ENCODE results near the gene RBFOX2. TPM values are rescaled to one million over a fixed set of nuclear protein-coding genes. Genes with fewer than 3 reads are reported as not detected.

Gene RBFOX2
- total RNA-seq, 1 experiment from 2014 or later, result 91.1 TPM

- no TSS peak for BruUV-seq (replicated peaks)
- ChIA-PET POLR2A (no interaction called here), CTCF (interaction anchor here (0.5 kb wide), 1 partner anchor 329 kb away, joined by 3 read pairs; no protein-coding TSS in a partner anchor)
- DNase-seq, result no peak
- Mint-ChIP-seq H3K4me3 (ENCODE audit: unreplicated experiment) (no peak overlapping the region), H3K27ac (ENCODE audit: unreplicated experiment) (no peak overlapping the region), H3K4me1 (ENCODE audit: low read depth, unreplicated experiment) (no peaks in the 10 kb centered on the region), H3K9me3 (ENCODE audit: unreplicated experiment) (no peaks in the 10 kb centered on the region), H3K27me3 (ENCODE audit: insufficient read depth, unreplicated experiment) (no peaks in the 10 kb centered on the region), H3K36me3 (ENCODE audit: insufficient read depth, unreplicated experiment) (peaks cover 62% of the 10 kb centered on the region)
- TF ChIP-seq CTCF (IDR thresholded peaks at IDR 0.05; ENCODE audit: insufficient read depth in 1 of 2, low read depth in 1 of 2, low read length in 1 of 2, severe bottlenecking in 1 of 2, unreplicated experiment in 1 of 2), result no peak
- intact Hi-C loops (cut with micrococcal nuclease; ENCODE audit: unreplicated experiment), result loop anchor here (10.0 kb wide), 1 partner anchor 389 kb away; no protein-coding TSS in a partner anchor
- Histone ChIP-seq H3K27me3 (replicated peaks; ENCODE audit: control insufficient read depth, insufficient read depth, low read length) (no peaks in the 10 kb centered on the region), H3K9me3 (no peaks in the 10 kb centered on the region), H3K4me3 (ENCODE audit: low read depth, low read length) (no peak overlapping the region), H3K36me3 (ENCODE audit: control insufficient read depth, insufficient read depth, low read length) (peaks cover 2% of the 10 kb centered on the region; the same call in 1 of the 2 replicates), H3K4me1 (no peaks in the 10 kb centered on the region)
Observed at GRCh38 chr22:35736166-35736565, 292.5 kb downstream of the RBFOX2 start.

DNA sequence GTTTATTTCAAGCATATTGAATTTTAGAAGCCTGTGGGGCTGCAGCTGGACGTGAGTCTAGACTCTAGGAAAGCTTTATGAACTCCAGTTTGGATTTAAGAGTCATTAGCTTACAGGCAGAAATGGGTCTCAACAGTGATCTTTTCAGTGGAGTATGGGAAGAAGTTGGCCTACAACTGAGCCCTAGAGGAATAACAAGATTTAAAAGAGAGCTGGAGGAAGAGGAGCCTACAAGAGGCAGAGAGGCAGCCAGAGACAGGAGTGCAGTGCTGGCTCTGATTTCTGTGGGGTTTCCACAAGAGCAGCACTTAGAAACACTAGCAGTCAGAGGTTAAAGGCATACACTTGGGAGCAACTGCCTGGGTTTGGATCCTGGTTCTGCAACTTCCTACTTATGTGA lies 293.1 kb downstream of the RBFOX2 start:
- Mint-ChIP-seq H3K36me3 (ENCODE audit: insufficient read depth, unreplicated experiment) (peaks cover 63% of the 10 kb centered on the region), H3K27ac (ENCODE audit: unreplicated experiment) (no peak overlapping the region), H3K27me3 (ENCODE audit: insufficient read depth, unreplicated experiment) (no peaks in the 10 kb centered on the region), H3K9me3 (ENCODE audit: unreplicated experiment) (no peaks in the 10 kb centered on the region), H3K4me1 (ENCODE audit: low read depth, unreplicated experiment) (no peaks in the 10 kb centered on the region), H3K4me3 (ENCODE audit: unreplicated experiment) (no peak overlapping the region)
- Histone ChIP-seq H3K4me1 (no peaks in the 10 kb centered on the region), H3K4me3 (ENCODE audit: low read depth, low read length) (no peak overlapping the region), H3K36me3 (ENCODE audit: control insufficient read depth, insufficient read depth, low read length) (peaks cover 2% of the 10 kb centered on the region; the same call in 1 of the 2 replicates), H3K9me3 (no peaks in the 10 kb centered on the region), H3K27me3 (replicated peaks; ENCODE audit: control insufficient read depth, insufficient read depth, low read length) (no peaks in the 10 kb centered on the region)
- no peak for DNase-seq
- CTCF ChIA-PET, result interaction anchor here (0.5 to 0.6 kb wide), 2 partner anchors 194 to 330 kb away, joined by 3 to 7 read pairs; no protein-coding TSS in a partner anchor
- no TSS peak for BruUV-seq (replicated peaks)
- no peak for TF ChIP-seq CTCF (IDR thresholded peaks at IDR 0.05; ENCODE audit: insufficient read depth in 1 of 2, low read depth in 1 of 2, low read length in 1 of 2, severe bottlenecking in 1 of 2, unreplicated experiment in 1 of 2)
- intact Hi-C loops (cut with micrococcal nuclease; ENCODE audit: unreplicated experiment), result loop anchor here (10.0 kb wide), 1 partner anchor 389 kb away; no protein-coding TSS in a partner anchor
- POLR2A ChIA-PET, result no interaction called here

DNA sequence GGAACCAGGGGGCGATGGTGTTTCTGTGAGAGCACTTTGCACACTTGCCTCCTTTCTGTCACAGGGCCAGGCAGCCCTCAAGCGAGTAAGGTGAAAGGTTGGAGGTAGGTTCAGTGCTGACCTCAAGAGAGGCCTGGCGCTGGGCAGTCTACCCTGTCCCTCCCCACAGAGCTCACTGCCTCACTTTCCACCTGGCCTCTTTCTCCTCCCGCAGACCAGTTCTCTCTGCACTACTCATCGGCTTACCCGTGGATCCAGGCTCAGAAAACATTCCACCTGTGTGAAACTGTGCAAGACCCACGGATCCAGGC lies 294.2 kb downstream of the RBFOX2 start:
- H3K36me3 Mint-ChIP-seq (ENCODE audit: insufficient read depth, unreplicated experiment), result peaks cover 52% of the 10 kb centered on the region
- no peaks in the 10 kb centered on the region for H3K4me1 Mint-ChIP-seq (ENCODE audit: low read depth, unreplicated experiment)
- Histone ChIP-seq H3K9me3 (no peaks in the 10 kb centered on the region), H3K4me3 (ENCODE audit: low read depth, low read length) (no peak overlapping the region), H3K36me3 (ENCODE audit: control insufficient read depth, insufficient read depth, low read length) (peaks cover 2% of the 10 kb centered on the region; the same call in 1 of the 2 replicates), H3K4me1 (no peaks in the 10 kb centered on the region), H3K27me3 (replicated peaks; ENCODE audit: control insufficient read depth, insufficient read depth, low read length) (no peaks in the 10 kb centered on the region)
- DNase-seq, result no peak
- H3K27me3 Mint-ChIP-seq (ENCODE audit: insufficient read depth, unreplicated experiment), result no peaks in the 10 kb centered on the region
- no peak for TF ChIP-seq CTCF (IDR thresholded peaks at IDR 0.05; ENCODE audit: insufficient read depth in 1 of 2, low read depth in 1 of 2, low read length in 1 of 2, severe bottlenecking in 1 of 2, unreplicated experiment in 1 of 2)
- no peaks in the 10 kb centered on the region for H3K9me3 Mint-ChIP-seq (ENCODE audit: unreplicated experiment)
- ChIA-PET CTCF (no interaction called here), POLR2A (no interaction called here)
- no TSS peak for BruUV-seq (replicated peaks)
- H3K4me3 Mint-ChIP-seq (ENCODE audit: unreplicated experiment), result no peak overlapping the region
- H3K27ac Mint-ChIP-seq (ENCODE audit: unreplicated experiment), result no peak overlapping the region
- intact Hi-C loops (cut with micrococcal nuclease; ENCODE audit: unreplicated experiment), result loop anchor here (10.0 kb wide), 1 partner anchor 390 kb away; no protein-coding TSS in a partner anchor

Measured in Caco-2 (cell line).